Thyroid gland (tissue), 4 donors: Measurements from ENCODE around the gene ADRA1B. TPM values are rescaled to one million over a fixed set of nuclear protein-coding genes. Genes with fewer than 3 reads are reported as not detected.
A peak's percentile ranks its signal among the peaks of the same experiment; 100 is the strongest.

Source experiments
- DNase-seq, 2 donors: peaks; one replicate each; pipeline ENCODE4 v3.0.0-alpha.2; 2019
- H3K27ac ChIP-seq, 3 donors: fragments of 200-600 bp; sonication (generic); 1 replicate in 2 of 3; 2 replicates in 1 of 3; pipeline ENCODE4 v1.5.1; 2016 to 2019; ENCODE audit warnings: mild to moderate bottlenecking in 1 of 3, moderate library complexity in 1 of 3
- H3K27me3 ChIP-seq: fragments of 200-600 bp; sonication (generic); one replicate; pipeline ENCODE4 v1.5.1; 2019
- H3K36me3 ChIP-seq, 2 donors: fragments of 200-600 bp; sonication (generic); one replicate each; pipeline ENCODE4 v1.5.1; 2016 to 2019
- H3K4me1 ChIP-seq, 2 donors: fragments of 200-600 bp; sonication (generic); one replicate each; pipeline ENCODE4 v1.5.1; 2017 to 2019
- H3K4me3 ChIP-seq, 3 donors: fragments of 200-600 bp; sonication (generic); replicated peaks in 1 of 3; 1 replicate in 2 of 3; 2 replicates in 1 of 3; pipeline ENCODE4 v1.5.1; 2016; ENCODE audit warnings: mild to moderate bottlenecking in 1 of 3
- H3K9me3 ChIP-seq: fragments of 200-600 bp; sonication (generic); one replicate; pipeline ENCODE4 v1.5.1; 2017
- CTCF ChIP-seq, 6 experiments: fragments of 200-600 bp in 3 of 6; fragments of 450-650 bp in 3 of 6; sonication (generic) in 3 of 6; IDR thresholded peaks; one replicate each; pipeline ENCODE4 v1.5.1; 2016 to 2019; ENCODE audit warnings: antibody characterized with exemption in 6 of 6, mild to moderate bottlenecking in 2 of 6, inconsistent platforms in 1 of 6, moderate library complexity in 1 of 6
- POLR2A ChIP-seq, 2 donors: fragments of 450-650 bp; IDR thresholded peaks; one replicate each; pipeline ENCODE4 v1.6.1; 2017; ENCODE audit warnings: antibody characterized with exemption in 2 of 2, mild to moderate bottlenecking in 2 of 2, moderate library complexity in 1 of 2
- WGBS, 2 donors: methylation state at CpG; one replicate each; pipeline ENCODE4 v1.1.5; 2017; 5-methylcytosine and 5-hydroxymethylcytosine counted together
- intact Hi-C: fragments of 100-400 bp; cut with DNase I; formaldehyde crosslinking; loops from one replicate; pipeline ENCODE4 v1.15.1; 2023
- total RNA-seq, 4 donors: library from RNA; depleted of rRNA; stranded (reverse); fragments of >200 nt; gene quantifications; one replicate each; pipeline ENCODE4 v1.2.3, GENCODE V29; 2016

The ADRA1B gene
- total RNA-seq, 4 donors from 2014 or later, result 1.2 to 13.2 (median 3.1) TPM

GRCh38 chr5:159971931-159972461 lies 55.7 kb downstream of the ADRA1B start:
- Histone ChIP-seq H3K4me3 (peak overlapping the region in 1 of 3 donors; percentile 15), H3K27me3 (peaks cover 8% of the 10 kb centered on the region), H3K9me3 (no peaks in the 10 kb centered on the region), H3K36me3 (no peaks in the 10 kb centered on the region), H3K4me1 (peaks cover 0 to 12% of the 10 kb centered on the region in 2 donors), H3K27ac (no peak overlapping the region)
- no peak for TF ChIP-seq CTCF (IDR thresholded peaks at IDR 0.05)
- no peak for TF ChIP-seq POLR2A (IDR thresholded peaks at IDR 0.05)
- intact Hi-C loops, result no loop called here
- peak; percentile 53 to 55 for DNase-seq
- WGBS, 2 donors, result 0 to 22% methylated on average over 1 to 30 of the region's 76 CpGs

GRCh38 chr5:159972538-159973362 lies 56.5 kb downstream of the ADRA1B start:
- H3K4me1 ChIP-seq, result peaks cover 0 to 12% of the 10 kb centered on the region in 2 donors
- H3K27ac ChIP-seq, result no peak overlapping the region
- peak overlapping the region in 1 of 3 donors; percentile 15 for H3K4me3 ChIP-seq
- H3K36me3 ChIP-seq, result no peaks in the 10 kb centered on the region
- no peak for DNase-seq
- 47 to 51% methylated on average over 32 to 47 of the region's 50 CpGs for WGBS, 2 donors
- intact Hi-C loops, result no loop called here
- H3K9me3 ChIP-seq, result no peaks in the 10 kb centered on the region
- H3K27me3 ChIP-seq, result peaks cover 8% of the 10 kb centered on the region
- TF ChIP-seq CTCF (IDR thresholded peaks at IDR 0.05), result no peak
- no peak for TF ChIP-seq POLR2A (IDR thresholded peaks at IDR 0.05)

- Histone ChIP-seq H3K4me1 (peaks cover 0 to 12% of the 10 kb centered on the region in 2 donors), H3K9me3 (no peaks in the 10 kb centered on the region), H3K27ac (no peak overlapping the region), H3K4me3 (no peak overlapping the region), H3K27me3 (peaks cover 7% of the 10 kb centered on the region), H3K36me3 (no peaks in the 10 kb centered on the region)
- WGBS, 2 donors, result 46 to 92% methylated on average over 2 of the region's 2 CpGs
- intact Hi-C loops, result no loop called here
- peak in 1 of 6 experiments; percentile 16 for TF ChIP-seq CTCF (IDR thresholded peaks at IDR 0.05)
- no peak for TF ChIP-seq POLR2A (IDR thresholded peaks at IDR 0.05)
- peak; percentile 26 to 35 for DNase-seq
These were observed 59.3 kb downstream of the ADRA1B start for GRCh38 chr5:159975462-159976019.

GRCh38 chr5:159976921-159977320 lies 60.6 kb downstream of the ADRA1B start:
- Histone ChIP-seq H3K9me3 (no peaks in the 10 kb centered on the region), H3K4me3 (no peak overlapping the region), H3K27me3 (no peaks in the 10 kb centered on the region), H3K36me3 (no peaks in the 10 kb centered on the region), H3K4me1 (peaks cover 0 to 9% of the 10 kb centered on the region in 2 donors), H3K27ac (no peak overlapping the region)
- DNase-seq, result no peak
- 92 to 96% methylated on average over 3 of the region's 3 CpGs for WGBS, 2 donors
- TF ChIP-seq POLR2A (IDR thresholded peaks at IDR 0.05) (no peak), CTCF (IDR thresholded peaks at IDR 0.05) (no peak)
- intact Hi-C loops, result no loop called here

GRCh38 chr5:159978358-159978757 lies 62.1 kb downstream of the ADRA1B start:
- H3K27ac ChIP-seq, result no peak overlapping the region
- intact Hi-C loops, result no loop called here
- 12 to 21% methylated on average over 2 of the region's 2 CpGs for WGBS, 2 donors
- DNase-seq, result no peak
- H3K4me1 ChIP-seq, result peaks cover 0 to 3% of the 10 kb centered on the region in 2 donors
- no peaks in the 10 kb centered on the region for H3K27me3 ChIP-seq
- no peaks in the 10 kb centered on the region for H3K9me3 ChIP-seq
- no peak overlapping the region for H3K4me3 ChIP-seq
- H3K36me3 ChIP-seq, result no peaks in the 10 kb centered on the region
- TF ChIP-seq CTCF (IDR thresholded peaks at IDR 0.05) (no peak), POLR2A (IDR thresholded peaks at IDR 0.05) (no peak)
